GM12873 (cell line): ENCODE results near the gene AXIN2.

Experiments
- CTCF ChIP-seq: IDR thresholded peaks from 2 replicates; pipeline ENCODE4 v1.5.1; 2012; ENCODE audit warnings: low read depth, mild to moderate bottlenecking, moderate library complexity, low read length, control low read depth; ENCODE audit not compliant: insufficient read depth; ENCODE audit errors: missing control alignments

The AXIN2 gene

GRCh38 chr17:65515959-65516948 lies 45.2 kb downstream of the AXIN2 start:
- TF ChIP-seq CTCF: no peak

- TF ChIP-seq CTCF: no peak
Measured at GRCh38 chr17:65515512-65515911, 45.9 kb downstream of the AXIN2 start.

- TF ChIP-seq CTCF: no peak
Measured at GRCh38 chr17:65514541-65514940, 46.9 kb downstream of the AXIN2 start.

- TF ChIP-seq CTCF: no peak
Measured at GRCh38 chr17:65514082-65514481, 47.4 kb downstream of the AXIN2 start.

GRCh38 chr17:65511316-65511715 lies 50.1 kb downstream of the AXIN2 start:
- TF ChIP-seq CTCF: no peak

GRCh38 chr17:65509032-65509431 lies 52.4 kb downstream of the AXIN2 start:
- TF ChIP-seq CTCF: no peak

- TF ChIP-seq CTCF: no peak
Measured at GRCh38 chr17:65504141-65504540, 57.3 kb downstream of the AXIN2 start.
